NCI-H1436 treated with DMSO at 0.1 percent for 48 hours (cell line): ENCODE data around the gene DNAAF5.

ENCODE experiments used
- DNase-seq: peaks from one replicate; lab custom pipeline; 2025; lab: John Stamatoyannopoulos, UW

Gene DNAAF5

DNA sequence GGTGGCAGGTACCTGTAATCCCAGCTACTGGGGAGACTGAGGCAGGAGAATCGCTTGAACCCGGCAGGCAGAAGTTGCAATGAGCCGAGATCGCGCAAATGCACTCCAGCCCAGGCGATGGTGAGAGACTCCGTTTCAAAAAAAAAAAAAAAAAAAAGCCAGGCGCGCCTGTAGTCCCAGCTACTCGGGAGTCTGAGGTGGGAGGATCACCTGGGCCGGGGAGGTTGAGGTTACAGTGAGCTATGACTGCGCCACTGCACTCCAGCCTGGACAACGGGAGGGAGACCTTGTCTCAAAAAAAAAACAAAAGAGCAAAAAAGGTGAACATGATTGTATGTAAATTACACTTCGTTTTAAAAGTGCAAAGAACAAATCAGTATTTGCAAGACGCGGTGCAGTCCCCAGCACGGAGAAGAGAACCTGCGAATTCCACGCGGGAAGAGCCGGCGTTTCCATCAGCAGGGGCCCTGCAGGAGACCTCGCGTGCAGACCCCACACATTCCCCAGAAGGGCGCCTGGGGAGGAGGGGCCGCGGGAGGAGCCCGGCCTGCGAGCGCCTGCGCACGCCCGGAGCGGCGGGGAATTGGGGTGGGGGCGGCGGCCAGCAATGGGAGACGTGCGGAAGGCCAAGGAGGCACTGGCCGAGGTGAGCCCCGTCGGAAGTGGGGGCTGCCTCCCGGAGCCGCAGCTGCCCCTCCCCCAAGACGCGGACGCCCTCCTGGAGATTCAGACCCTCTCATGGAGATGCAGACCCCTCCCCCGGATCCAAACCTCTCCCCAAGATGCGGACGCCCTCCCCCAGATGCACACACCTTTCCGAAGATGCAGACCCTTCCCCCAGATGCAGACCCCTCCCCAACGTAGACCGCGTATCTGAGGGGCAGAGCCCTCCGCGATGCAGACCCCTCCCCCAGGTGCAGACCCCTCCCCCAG is 89.1 kb downstream of the DNAAF5 start:
- DNase-seq = no peak

- peak; percentile 79 for DNase-seq
Measured at GRCh38 chr7:816300-816750, 89.8 kb downstream of the DNAAF5 start.

DNA sequence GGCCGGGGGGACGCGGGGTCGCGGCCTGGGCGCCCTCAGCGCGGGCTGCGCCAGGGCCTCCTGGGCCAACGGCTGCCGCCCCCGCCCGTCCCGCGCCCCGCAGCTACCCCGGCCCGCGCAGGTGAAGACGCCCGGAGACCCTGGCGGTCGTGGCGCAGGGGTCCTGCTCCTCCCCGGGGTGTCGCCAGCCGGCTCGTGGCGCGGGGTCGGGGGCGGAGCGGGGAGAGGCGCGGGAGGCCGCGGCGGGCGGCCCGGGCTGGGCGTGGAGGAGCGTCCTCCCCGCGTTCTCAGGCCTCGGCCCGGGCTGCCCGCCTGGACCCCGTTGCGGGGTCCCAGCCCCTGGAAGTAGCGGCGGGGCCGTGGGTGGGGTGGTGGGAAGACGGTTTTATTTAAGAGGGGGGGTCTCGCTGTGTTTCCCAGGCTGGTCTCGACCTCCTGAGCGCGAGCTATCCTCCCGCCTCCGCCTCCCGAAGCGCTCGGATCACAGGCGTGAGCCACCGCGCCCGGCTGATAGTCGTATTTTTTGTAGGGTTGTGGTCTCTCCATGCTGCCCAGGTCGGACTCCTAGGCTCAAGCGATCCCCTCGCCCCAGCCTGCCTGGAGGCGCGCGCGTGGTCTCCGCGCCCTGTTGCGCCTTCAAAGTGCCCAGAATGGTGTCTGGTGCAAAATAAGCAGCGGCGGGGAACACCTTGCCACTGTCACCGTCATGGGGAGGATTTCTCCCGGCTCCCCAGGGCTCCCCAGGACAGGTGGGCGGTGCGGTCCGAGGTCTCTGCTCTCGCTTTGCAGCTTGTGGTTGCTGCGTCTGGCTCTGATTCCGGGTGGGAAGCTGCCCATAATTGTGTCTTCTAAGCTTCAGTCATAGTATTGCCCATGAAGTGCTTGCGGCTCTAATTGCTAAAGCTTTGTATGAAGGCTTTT is 90.5 kb downstream of the DNAAF5 start:
- no peak for DNase-seq

DNA sequence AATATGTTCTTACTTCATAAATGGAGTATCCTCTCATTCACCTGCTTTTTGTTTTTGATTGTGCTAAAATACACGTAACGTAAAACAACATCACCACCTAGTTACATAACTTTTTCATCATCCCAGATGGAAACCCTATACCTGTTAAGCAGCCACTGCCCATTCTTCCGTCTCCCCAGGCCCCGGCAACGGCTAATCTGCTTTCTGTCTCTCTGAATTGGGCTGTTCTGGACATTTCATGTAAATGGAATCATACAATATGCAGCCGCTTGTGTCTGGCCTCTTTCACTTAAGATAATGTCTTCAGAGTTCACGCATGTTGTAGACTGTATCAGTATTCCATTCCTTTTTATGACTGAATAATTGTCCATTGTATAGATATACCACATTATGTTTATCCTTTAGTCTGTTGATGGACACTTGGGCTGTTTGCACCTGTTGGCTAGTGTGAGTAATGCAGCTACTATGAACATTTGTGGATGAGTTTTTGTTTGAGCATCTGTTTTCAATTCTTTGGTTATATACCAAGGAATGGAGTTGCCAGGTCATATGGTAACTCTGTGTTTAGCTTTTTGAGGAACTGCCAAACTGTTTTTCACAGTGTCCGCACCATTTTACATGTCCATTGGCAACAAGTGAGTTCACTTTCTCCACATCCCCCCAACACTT is 91.7 kb downstream of the DNAAF5 start:
- DNase-seq = no peak

DNA sequence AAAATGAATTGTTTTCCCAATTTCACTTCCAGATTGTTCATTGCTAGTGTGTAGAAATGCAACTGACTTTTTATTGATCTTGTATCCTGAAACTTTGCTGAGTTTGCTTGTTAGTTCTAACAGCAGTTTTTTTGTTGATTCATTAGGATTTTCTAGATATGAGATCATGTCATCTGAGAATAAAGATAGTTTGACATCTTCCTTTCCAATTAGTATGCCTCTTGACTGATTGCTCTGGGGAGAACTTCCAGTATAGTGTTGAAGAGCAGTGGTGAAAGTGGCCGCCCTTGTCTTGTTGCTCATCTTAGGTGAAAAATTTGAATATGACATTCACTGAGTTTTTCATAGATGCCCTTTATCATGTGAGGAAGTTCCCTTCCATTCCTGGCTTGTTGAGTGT is 93.8 kb downstream of the DNAAF5 start:
- DNase-seq = no peak

- no peak for DNase-seq
Measured at GRCh38 chr7:821688-822087, 95.2 kb downstream of the DNAAF5 start.

- DNase-seq = no peak
Measured at GRCh38 chr7:822692-823276, 96.3 kb downstream of the DNAAF5 start.

DNA sequence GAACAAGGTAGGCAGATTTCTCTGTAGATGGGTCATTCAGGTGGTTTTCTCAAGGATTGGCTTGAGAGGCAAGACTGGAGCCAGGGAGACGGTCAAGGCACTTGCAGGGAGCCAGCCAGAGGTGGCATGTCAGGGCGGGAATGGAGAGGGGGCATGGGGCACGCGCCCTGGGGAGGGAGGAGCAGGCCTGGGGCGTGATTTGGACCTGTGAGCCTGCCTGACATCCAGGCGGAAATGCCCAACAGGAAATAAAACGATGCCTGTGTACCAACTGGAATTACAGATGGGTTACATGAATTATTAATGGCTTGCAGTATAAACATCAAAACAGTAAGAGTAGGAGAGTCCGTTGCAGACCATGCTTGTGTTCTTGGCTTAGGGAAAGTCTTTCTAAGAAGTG is 97.2 kb downstream of the DNAAF5 start:
- DNase-seq = no peak

GRCh38 chr7:824081-824480 is 97.6 kb downstream of the DNAAF5 start:
- DNase-seq = no peak

GRCh38 chr7:824664-825063 is 98.2 kb downstream of the DNAAF5 start:
- no peak for DNase-seq

- no peak for DNase-seq
Measured at GRCh38 chr7:825386-825785, 98.9 kb downstream of the DNAAF5 start.

DNA sequence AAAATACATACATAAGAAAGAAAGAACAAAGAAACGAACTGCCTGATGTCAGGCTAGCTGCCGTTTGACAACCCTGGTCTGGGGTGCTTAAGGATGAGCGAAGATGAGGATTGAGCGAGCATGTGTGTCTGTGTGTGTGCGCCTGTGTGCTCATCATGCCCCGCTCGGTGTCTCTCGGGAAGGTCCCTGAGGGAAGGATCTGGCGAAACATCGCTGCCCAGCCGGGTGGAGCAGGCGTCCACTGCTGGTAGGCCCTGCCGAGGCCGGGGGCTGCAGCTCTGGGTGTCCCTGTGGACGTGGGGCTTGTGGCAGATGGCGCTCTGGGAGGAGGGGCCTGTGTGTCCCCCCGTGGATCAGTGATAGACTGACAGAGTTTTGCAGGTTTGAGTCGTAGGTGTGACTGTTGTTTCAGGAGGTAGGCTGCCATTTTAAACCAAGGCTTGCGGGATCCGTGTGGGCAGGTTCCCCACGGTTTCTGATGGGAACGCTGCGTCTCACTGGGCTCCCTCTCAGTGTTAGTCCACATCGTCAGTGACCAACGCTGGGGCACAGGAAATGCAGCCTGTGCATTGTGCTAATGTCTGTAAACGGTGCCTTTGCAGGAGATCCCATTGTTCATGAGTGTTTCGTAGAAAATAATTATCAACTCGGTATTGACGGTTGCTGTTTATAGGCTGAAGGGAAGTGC is 99.9 kb downstream of the DNAAF5 start:
- no peak for DNase-seq

DNA sequence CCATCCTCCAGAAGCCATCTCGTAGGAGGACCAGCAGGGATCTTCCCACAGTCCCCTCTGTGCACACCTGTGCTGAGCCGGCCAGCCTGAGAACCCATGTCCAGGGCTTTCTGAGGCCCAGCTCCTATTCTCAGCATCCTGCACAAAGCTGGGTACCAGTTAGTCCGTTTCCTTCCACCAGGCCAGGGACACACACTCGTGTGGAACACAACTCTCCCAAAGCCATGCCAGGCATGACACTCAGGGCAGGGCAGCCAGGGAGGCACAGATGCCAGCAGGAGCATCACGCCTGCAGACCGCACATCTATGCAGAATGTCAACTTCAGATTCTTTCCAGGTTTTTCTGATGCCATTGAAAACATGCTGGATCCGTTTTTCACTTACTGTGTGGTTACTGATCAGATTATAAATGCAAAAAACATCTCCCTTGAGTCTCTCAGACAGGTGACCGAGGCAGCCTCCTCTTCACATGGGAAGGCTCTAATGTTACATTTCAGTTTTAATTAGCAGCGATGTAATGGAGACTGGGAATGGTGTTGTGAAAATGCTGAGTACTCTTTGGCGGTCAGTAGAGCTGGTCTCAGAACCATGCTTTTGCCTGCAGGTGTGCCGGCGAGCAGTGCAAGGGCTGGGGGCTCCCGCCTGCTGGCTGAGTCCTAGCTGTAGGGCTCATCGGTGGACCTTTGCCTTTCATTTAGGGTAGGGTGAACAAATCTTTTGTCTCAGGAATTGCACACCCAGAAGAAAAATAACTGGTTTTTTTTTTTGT is 102.5 kb downstream of the DNAAF5 start:
- DNase-seq = no peak

- no peak for DNase-seq
Measured at GRCh38 chr7:830069-830468, 103.6 kb downstream of the DNAAF5 start.

- DNase-seq = no peak
Measured at GRCh38 chr7:831596-832166, 105.2 kb downstream of the DNAAF5 start.

- DNase-seq = no peak
Measured at GRCh38 chr7:832167-832967, 105.9 kb downstream of the DNAAF5 start, which contains the start of gene SUN1. Gene SUN1, plus strand, starts transcription at chr7:832476. Its CDS starts 49 bp downstream, at chr7:832525.

- no peak for DNase-seq
Measured at GRCh38 chr7:832968-833424, 106.5 kb downstream of the DNAAF5 start.

- no peak for DNase-seq
Measured at GRCh38 chr7:833601-834258, 107.2 kb downstream of the DNAAF5 start.
